UCSD-AML1 (cell line): ENCODE results near the gene IDS.

ENCODE experiments used
- DNase-seq: peaks from one replicate; lab custom pipeline; 2025; ENCODE audit not compliant: unreplicated experiment; lab: John Stamatoyannopoulos, UW

IDS gene

GRCh38 chrX:149461746-149462145 is 43.4 kb downstream of the IDS start:
- no peak for DNase-seq

- DNase-seq, result no peak
Observed at GRCh38 chrX:149458586-149458985, 46.5 kb downstream of the IDS start.

- DNase-seq, result no peak
Observed at GRCh38 chrX:149456476-149457245, 48.4 kb downstream of the IDS start.

- DNase-seq, result no peak
Observed at GRCh38 chrX:149455934-149456333, 49.2 kb downstream of the IDS start.

GRCh38 chrX:149453906-149454822 is 50.9 kb downstream of the IDS start:
- no peak for DNase-seq

- DNase-seq, result no peak
Observed at GRCh38 chrX:149453030-149453429, 52.1 kb downstream of the IDS start.

- no peak for DNase-seq
Observed at GRCh38 chrX:149433451-149433850, 71.7 kb downstream of the IDS start.

- no peak for DNase-seq
Observed at GRCh38 chrX:149433051-149433450, 72.1 kb downstream of the IDS start.
